Lower leg skin (tissue), 3 donors: ENCODE measurements around the gene SIX3.

ENCODE experiments used
- CTCF ChIP-seq, 3 donors: fragments of 450-650 bp; IDR thresholded peaks; one replicate each; pipeline ENCODE4 v1.5.1; 2016; ENCODE audit warnings: antibody characterized with exemption in 3 of 3, mild to moderate bottlenecking in 3 of 3, moderate library complexity in 2 of 3
- POLR2A ChIP-seq, 2 donors: fragments of 450-650 bp; IDR thresholded peaks; one replicate each; pipeline ENCODE4 v1.6.1; 2016 to 2017; ENCODE audit warnings: antibody characterized with exemption in 2 of 2, mild to moderate bottlenecking in 1 of 2, moderate library complexity in 1 of 2

DNA sequence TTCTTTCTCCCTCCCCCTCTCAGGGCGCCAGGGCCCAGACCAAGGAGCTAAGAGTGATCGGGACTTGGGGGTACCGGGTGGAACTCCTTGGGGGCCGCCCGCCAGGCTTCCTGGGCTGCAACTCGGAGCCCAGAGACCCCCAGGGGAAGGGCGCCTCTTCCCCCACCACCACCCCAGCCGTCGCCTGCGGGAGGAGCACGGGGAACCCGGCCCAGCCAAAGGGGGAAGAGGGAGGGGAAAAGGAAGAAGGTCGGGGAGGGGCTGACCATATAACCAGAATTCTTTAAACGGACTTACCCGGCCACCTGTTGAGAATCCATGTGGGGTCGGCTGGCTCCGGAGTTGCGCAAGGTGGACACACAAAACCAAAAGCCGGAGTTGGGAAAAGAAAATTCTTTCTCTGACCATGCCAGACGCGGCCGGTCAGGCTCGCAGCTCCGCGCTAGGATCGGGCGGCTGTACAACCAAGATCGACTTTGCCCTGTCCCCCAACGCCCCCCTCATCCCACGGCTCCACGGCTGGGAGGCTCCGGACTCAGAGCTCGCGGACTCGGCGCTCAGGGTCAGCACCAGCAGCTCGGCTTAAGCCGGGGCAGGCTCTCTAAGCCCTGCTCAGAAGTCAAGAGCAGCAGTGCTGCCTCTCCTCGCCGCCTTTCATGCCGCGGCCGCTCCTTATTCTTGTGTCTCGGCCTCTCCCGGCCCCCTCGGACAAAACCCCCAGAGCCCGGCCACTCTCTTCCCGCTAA is 6.3 kb upstream of the SIX3 start:
- TF ChIP-seq POLR2A (IDR thresholded peaks at IDR 0.05) (no peak), CTCF (IDR thresholded peaks at IDR 0.05) (no peak)
